Measurements from ENCODE around the gene CADPS.

The CADPS gene

GRCh38 chr3:62873761-62874710 lies 1.2 kb downstream of the CADPS start:
- DNase-seq (ENCODE audit: low spot score), result peak; percentile 30

GRCh38 chr3:62873451-62873760 lies 1.8 kb downstream of the CADPS start:
- no peak for DNase-seq (ENCODE audit: low spot score)

GRCh38 chr3:62872318-62872717 lies 2.9 kb downstream of the CADPS start:
- DNase-seq (ENCODE audit: low spot score), result no peak

- peak; percentile 86 for DNase-seq (ENCODE audit: low spot score)
These were observed 4.9 kb downstream of the CADPS start for GRCh38 chr3:62870321-62870720.

- DNase-seq (ENCODE audit: low spot score), result no peak
These were observed 11.6 kb downstream of the CADPS start for GRCh38 chr3:62863648-62864047.

- DNase-seq (ENCODE audit: low spot score), result no peak
These were observed 15.9 kb downstream of the CADPS start for GRCh38 chr3:62859203-62859791.

GRCh38 chr3:62845996-62846395 lies 29.2 kb downstream of the CADPS start:
- no peak for DNase-seq (ENCODE audit: low spot score)

GRCh38 chr3:62843508-62843907 lies 31.7 kb downstream of the CADPS start:
- DNase-seq (ENCODE audit: low spot score), result no peak

- no peak for DNase-seq (ENCODE audit: low spot score)
These were observed 35.5 kb downstream of the CADPS start for GRCh38 chr3:62839748-62840147.

GRCh38 chr3:62837145-62837787 lies 38.0 kb downstream of the CADPS start:
- no peak for DNase-seq (ENCODE audit: low spot score)

GRCh38 chr3:62835554-62836236 lies 39.5 kb downstream of the CADPS start:
- DNase-seq (ENCODE audit: low spot score), result no peak

GRCh38 chr3:62833538-62833937 lies 41.7 kb downstream of the CADPS start:
- DNase-seq (ENCODE audit: low spot score), result peak; percentile 11

- DNase-seq (ENCODE audit: low spot score), result no peak
These were observed 42.7 kb downstream of the CADPS start for GRCh38 chr3:62832553-62832952.

- no peak for DNase-seq (ENCODE audit: low spot score)
These were observed 44.4 kb downstream of the CADPS start for GRCh38 chr3:62830727-62831322.

GRCh38 chr3:62827550-62827949 lies 47.7 kb downstream of the CADPS start:
- DNase-seq (ENCODE audit: low spot score), result no peak

GRCh38 chr3:62824965-62825592 lies 50.1 kb downstream of the CADPS start:
- no peak for DNase-seq (ENCODE audit: low spot score)

- no peak for DNase-seq (ENCODE audit: low spot score)
These were observed 51.7 kb downstream of the CADPS start for GRCh38 chr3:62823461-62824050.

GRCh38 chr3:62822905-62823304 lies 52.3 kb downstream of the CADPS start:
- DNase-seq (ENCODE audit: low spot score), result no peak

GRCh38 chr3:62818347-62818746 lies 56.9 kb downstream of the CADPS start:
- DNase-seq (ENCODE audit: low spot score), result no peak

- DNase-seq (ENCODE audit: low spot score), result no peak
These were observed 57.5 kb downstream of the CADPS start for GRCh38 chr3:62817678-62818077.

- no peak for DNase-seq (ENCODE audit: low spot score)
These were observed 59.2 kb downstream of the CADPS start for GRCh38 chr3:62815981-62816380.

All from RKO (cell line).